Limb (tissue), 2 donors: ENCODE data around the gene EFCAB11.

ENCODE experiments used
- DNase-seq, 2 donors: peaks; one replicate each; pipeline ENCODE4 v3.0.0-alpha.2; 2016; ENCODE audit errors: extremely low spot score in 2 of 2

EFCAB11 gene

GRCh38 chr14:89954070-89955021 is at the start of gene EFCAB11:
Gene EFCAB11 (minus strand): TSS chr14:89954730. CDS start chr14:89954660, 70 bp downstream.
- peak; percentile 98 to 100 for DNase-seq

GRCh38 chr14:90003526-90004307 is 49.2 kb upstream of the EFCAB11 start:
- no peak for DNase-seq

GRCh38 chr14:90000935-90001334 is 46.4 kb upstream of the EFCAB11 start:
- DNase-seq, result no peak

- DNase-seq, result no peak
These were observed 42.4 kb upstream of the EFCAB11 start for GRCh38 chr14:89996963-89997362.

- no peak for DNase-seq
These were observed 37.7 kb upstream of the EFCAB11 start for GRCh38 chr14:89992273-89992672.

- no peak for DNase-seq
These were observed 36.2 kb upstream of the EFCAB11 start for GRCh38 chr14:89990623-89991275.

GRCh38 chr14:89990218-89990617 is 35.7 kb upstream of the EFCAB11 start:
- no peak for DNase-seq

GRCh38 chr14:89988787-89989186 is 34.3 kb upstream of the EFCAB11 start:
- no peak for DNase-seq

- no peak for DNase-seq
These were observed 32.6 kb upstream of the EFCAB11 start for GRCh38 chr14:89987161-89987475.

- DNase-seq, result no peak
These were observed 32.1 kb upstream of the EFCAB11 start for GRCh38 chr14:89986462-89987160.

GRCh38 chr14:89983375-89983774 is 28.8 kb upstream of the EFCAB11 start:
- no peak for DNase-seq

- no peak for DNase-seq
These were observed 24.1 kb upstream of the EFCAB11 start for GRCh38 chr14:89978656-89979055.

- no peak for DNase-seq
These were observed 23.1 kb upstream of the EFCAB11 start for GRCh38 chr14:89977668-89978067.

- peak; percentile 57 to 82 for DNase-seq
These were observed 18.8 kb upstream of the EFCAB11 start for GRCh38 chr14:89973234-89973823.

GRCh38 chr14:89965839-89966238 is 11.3 kb upstream of the EFCAB11 start:
- no peak for DNase-seq

- DNase-seq, result no peak
These were observed 8.9 kb upstream of the EFCAB11 start for GRCh38 chr14:89963288-89963978.

GRCh38 chr14:89960914-89961313 is 6.4 kb upstream of the EFCAB11 start:
- no peak for DNase-seq

GRCh38 chr14:89959853-89960445 is 5.4 kb upstream of the EFCAB11 start:
- no peak for DNase-seq

- no peak for DNase-seq
These were observed 4.4 kb upstream of the EFCAB11 start for GRCh38 chr14:89958966-89959365.

GRCh38 chr14:89957791-89958190 is 3.3 kb upstream of the EFCAB11 start:
- no peak for DNase-seq
